ENCODE data around the gene NEDD8.

- TF ChIP-seq CTCF (IDR thresholded peaks at IDR 0.05; ENCODE audit: low read length) = no peak
- TF ChIP-seq EZH2 (IDR thresholded peaks at IDR 0.05; ENCODE audit: borderline replicate concordance, low read length) = no peak
These were observed 35.3 kb upstream of the NEDD8 start for GRCh38 chr14:24267516-24267915.
